Activated CD4-positive, alpha-beta memory T cell treated with anti-CD3 and anti-CD28 coated beads, Interleukin-2, amount 10 ng/mL, durations not matched to agents 7 days and 5 days (primary cell): ENCODE results near the gene PRMT2. TPM values are rescaled to one million over a fixed set of nuclear protein-coding genes. Genes with fewer than 3 reads are reported as not detected.

Experiments used
- CTCF ChIA-PET: fragments of 350-600 bp; sonication (Branson Sonifier 250); formaldehyde crosslinking; loops from one replicate; lab custom pipeline; 2021; ENCODE audit warnings: antibody characterized with exemption, inconsistent platforms; lab: Charles Lee
- POLR2A ChIA-PET: fragments of 350-600 bp; sonication (Branson Sonifier 250); formaldehyde crosslinking; loops from one replicate; lab custom pipeline; 2021; ENCODE audit warnings: antibody characterized with exemption; lab: Charles Lee
- DNase-seq: peaks from one replicate; pipeline ENCODE4 v3.0.0-alpha.2; 2020
- H3K27ac Mint-ChIP-seq: one replicate; pipeline ENCODE4 v1.8.0; 2021; ENCODE audit warnings: mild to moderate bottlenecking, mixed read lengths
- H3K27me3 Mint-ChIP-seq: one replicate; pipeline ENCODE4 v1.8.0; 2021; ENCODE audit warnings: mixed read lengths
- H3K36me3 Mint-ChIP-seq: one replicate; pipeline ENCODE4 v1.8.0; 2021; ENCODE audit warnings: low read depth, mixed read lengths
- H3K4me1 Mint-ChIP-seq: one replicate; pipeline ENCODE4 v1.8.0; 2021; ENCODE audit warnings: mixed read lengths
- H3K4me3 Mint-ChIP-seq: one replicate; pipeline ENCODE4 v1.8.0; 2021; ENCODE audit warnings: mild to moderate bottlenecking, mixed read lengths
- H3K9me3 Mint-ChIP-seq: one replicate; pipeline ENCODE4 v1.8.0; 2021; ENCODE audit warnings: mixed read lengths
- total RNA-seq, 2 experiments: library from RNA; stranded (reverse); gene quantifications; one replicate each; pipeline ENCODE4 v1.2.3, GENCODE V29; 2021

The PRMT2 gene
- total RNA-seq, 2 experiments from 2014 or later, result 97.3 to 102 TPM

GRCh38 chr21:46650476-46651098, 15.1 kb downstream of the PRMT2 start:
- Mint-ChIP-seq H3K27ac (no peak overlapping the region), H3K36me3 (peaks cover 98% of the 10 kb centered on the region), H3K9me3 (peaks cover 15% of the 10 kb centered on the region), H3K4me1 (peaks cover 2% of the 10 kb centered on the region), H3K4me3 (no peak overlapping the region), H3K27me3 (no peaks in the 10 kb centered on the region)
- ChIA-PET CTCF (no interaction called here), POLR2A (no interaction called here)
- DNase-seq, result no peak

DNA sequence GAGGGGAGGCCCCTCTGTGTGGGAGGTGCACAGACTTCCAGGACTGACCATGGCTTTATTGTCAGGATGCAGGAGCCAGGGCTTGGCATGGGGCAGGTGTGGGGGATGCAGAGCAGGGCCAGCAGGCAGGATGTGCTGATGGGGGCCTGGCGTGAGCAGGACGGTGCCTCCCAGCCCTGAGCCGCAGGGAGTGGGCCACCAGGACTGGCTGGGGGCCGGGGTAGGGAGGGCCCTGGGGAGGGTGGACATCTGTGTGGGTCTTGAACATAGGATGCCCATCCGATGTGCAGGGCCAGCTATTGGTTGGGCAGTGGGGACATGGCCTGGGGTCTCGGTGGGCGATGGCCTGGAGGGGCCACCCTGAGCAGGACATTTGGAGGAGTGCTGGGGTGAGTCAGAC, 15.6 kb downstream of the PRMT2 start:
- POLR2A ChIA-PET, result no interaction called here

GRCh38 chr21:46655230-46655629, 19.8 kb downstream of the PRMT2 start:
- POLR2A ChIA-PET, result no interaction called here
- peaks cover 16% of the 10 kb centered on the region for H3K9me3 Mint-ChIP-seq
- H3K4me1 Mint-ChIP-seq, result peaks cover 2% of the 10 kb centered on the region
- H3K36me3 Mint-ChIP-seq, result peaks cover 90% of the 10 kb centered on the region
- CTCF ChIA-PET, result interaction anchor here (1.4 kb wide), 1 partner anchor 154 kb away, joined by 4 read pairs; no protein-coding TSS in a partner anchor
- H3K27ac Mint-ChIP-seq, result no peak overlapping the region
- DNase-seq, result no peak
- no peaks in the 10 kb centered on the region for H3K27me3 Mint-ChIP-seq
- H3K4me3 Mint-ChIP-seq, result no peak overlapping the region

More for the DNA sequence above, 15.6 kb downstream of the PRMT2 start:
- H3K4me3 Mint-ChIP-seq, result no peak overlapping the region
- peaks cover 98% of the 10 kb centered on the region for H3K36me3 Mint-ChIP-seq
- peaks cover 2% of the 10 kb centered on the region for H3K4me1 Mint-ChIP-seq
- peaks cover 16% of the 10 kb centered on the region for H3K9me3 Mint-ChIP-seq
- H3K27me3 Mint-ChIP-seq, result no peaks in the 10 kb centered on the region
- CTCF ChIA-PET, result no interaction called here
- no peak for DNase-seq
- H3K27ac Mint-ChIP-seq, result no peak overlapping the region

DNA sequence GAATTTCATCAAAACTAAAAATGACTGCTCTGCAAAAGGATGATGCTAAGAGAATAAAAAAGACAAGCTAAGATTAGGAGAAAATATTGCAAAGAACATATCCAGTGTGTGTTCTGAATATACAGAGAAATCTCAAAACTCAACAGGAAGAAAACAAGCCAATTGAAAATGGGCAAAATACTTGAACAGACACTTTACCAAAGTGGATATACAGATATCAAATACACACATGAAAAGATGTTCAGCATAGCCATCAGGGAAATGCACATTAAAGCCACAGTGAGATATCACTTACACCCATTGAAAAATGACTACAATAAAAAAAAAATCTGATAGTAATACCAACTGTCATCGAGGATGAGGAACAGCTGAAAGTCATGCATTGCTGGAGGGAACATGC, 21.3 kb downstream of the PRMT2 start:
- CTCF ChIA-PET, result interaction anchor here (0.7 to 1.4 kb wide), 3 partner anchors 9 to 156 kb away, joined by 3 to 4 read pairs (median 4); no protein-coding TSS in a partner anchor
- no peak overlapping the region for H3K4me3 Mint-ChIP-seq

DNA sequence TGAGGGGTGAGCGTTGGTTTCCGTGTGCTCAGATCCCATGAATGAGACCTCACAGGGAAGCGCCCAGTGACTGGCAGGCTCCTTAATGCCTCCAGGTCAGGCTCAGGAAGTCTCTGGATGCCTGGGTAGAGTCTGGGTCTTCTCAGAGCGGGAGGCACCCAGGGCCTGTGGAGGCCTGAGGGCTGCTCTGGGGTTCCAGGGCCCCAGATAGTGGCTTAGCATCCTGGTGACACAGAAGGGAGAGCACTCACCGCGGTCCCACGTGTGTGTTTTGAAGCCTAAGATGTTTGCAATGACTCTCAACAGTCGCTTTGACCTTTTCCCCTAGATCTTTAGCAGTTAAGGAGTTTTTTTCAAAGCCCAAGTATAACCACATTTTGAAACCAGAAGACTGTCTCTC, 25.0 kb downstream of the PRMT2 start:
- POLR2A ChIA-PET, result no interaction called here
- no peak overlapping the region for H3K27ac Mint-ChIP-seq
- peaks cover 45% of the 10 kb centered on the region for H3K36me3 Mint-ChIP-seq
- H3K4me1 Mint-ChIP-seq, result peaks cover 9% of the 10 kb centered on the region
- no peak overlapping the region for H3K4me3 Mint-ChIP-seq
- CTCF ChIA-PET, result interaction anchor here (0.6 kb wide), 1 partner anchor 13 kb away, joined by 3 read pairs; no protein-coding TSS in a partner anchor
- no peaks in the 10 kb centered on the region for H3K27me3 Mint-ChIP-seq
- DNase-seq, result no peak
- H3K9me3 Mint-ChIP-seq, result peaks cover 2% of the 10 kb centered on the region

More for the DNA sequence above, 21.3 kb downstream of the PRMT2 start:
- Mint-ChIP-seq H3K4me1 (peaks cover 9% of the 10 kb centered on the region), H3K36me3 (peaks cover 76% of the 10 kb centered on the region), H3K27ac (no peak overlapping the region), H3K27me3 (no peaks in the 10 kb centered on the region), H3K9me3 (peaks cover 16% of the 10 kb centered on the region)
- POLR2A ChIA-PET, result interaction anchor here (1.6 kb wide), 1 partner anchor 21 kb away, joined by 5 read pairs; the partner anchor contains the start of gene PRMT2
- DNase-seq, result no peak

GRCh38 chr21:46661211-46661625, 25.7 kb downstream of the PRMT2 start:
- Mint-ChIP-seq H3K36me3 (peaks cover 40% of the 10 kb centered on the region), H3K27me3 (no peaks in the 10 kb centered on the region), H3K4me3 (peak overlapping the region; percentile 27), H3K9me3 (no peaks in the 10 kb centered on the region), H3K4me1 (peaks cover 12% of the 10 kb centered on the region), H3K27ac (no peak overlapping the region)
- ChIA-PET CTCF (interaction anchor here (0.6 to 0.7 kb wide), 2 partner anchors 457 to 996 kb away, joined by 3 read pairs; no protein-coding TSS in a partner anchor), POLR2A (interaction anchor here (1.3 kb wide), 1 partner anchor 26 kb away, joined by 3 read pairs; the partner anchor contains the start of gene PRMT2)
- DNase-seq, result peak; percentile 57

DNA sequence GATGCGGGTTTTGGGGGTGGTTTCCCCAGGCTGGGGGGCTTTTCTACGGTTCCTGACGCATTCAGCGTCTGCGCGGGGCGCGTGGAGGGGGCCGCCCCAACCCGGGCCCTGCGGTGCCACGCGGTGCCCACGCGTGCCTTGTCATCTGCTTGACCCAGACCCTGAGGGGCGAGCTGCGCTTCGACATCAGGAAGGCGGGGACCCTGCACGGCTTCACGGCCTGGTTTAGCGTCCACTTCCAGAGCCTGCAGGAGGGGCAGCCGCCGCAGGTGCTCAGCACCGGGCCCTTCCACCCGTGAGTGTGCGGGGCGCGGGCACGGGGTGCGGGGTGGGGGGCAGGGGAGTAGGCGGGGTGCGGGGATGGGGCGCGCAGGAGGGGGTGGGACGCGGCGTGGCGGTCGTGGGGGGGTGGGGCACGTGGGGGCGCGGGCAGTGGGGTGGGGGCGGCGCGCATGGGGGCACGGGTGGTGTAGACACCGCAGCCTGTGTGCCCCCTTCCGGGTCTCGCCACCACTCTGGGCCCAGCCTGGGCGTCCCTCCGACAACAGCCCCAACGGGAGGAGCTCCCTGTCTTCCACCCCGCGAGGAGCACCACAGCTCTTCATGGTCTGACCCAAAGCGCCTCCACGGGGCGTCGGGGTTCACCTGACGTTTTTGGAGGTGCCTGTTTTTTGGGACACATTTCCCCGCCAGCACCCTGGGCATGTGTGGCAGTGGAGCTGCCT, 26.3 kb downstream of the PRMT2 start:
- DNase-seq, result no peak
- ChIA-PET POLR2A (interaction anchor here (1.3 kb wide), 1 partner anchor 27 kb away, joined by 3 read pairs; the partner anchor contains the start of gene PRMT2), CTCF (interaction anchor here (0.6 to 0.7 kb wide), 2 partner anchors 457 to 997 kb away, joined by 3 read pairs; no protein-coding TSS in a partner anchor)
- no peaks in the 10 kb centered on the region for H3K27me3 Mint-ChIP-seq
- H3K9me3 Mint-ChIP-seq, result no peaks in the 10 kb centered on the region
- no peak overlapping the region for H3K4me3 Mint-ChIP-seq
- peaks cover 34% of the 10 kb centered on the region for H3K36me3 Mint-ChIP-seq
- H3K4me1 Mint-ChIP-seq, result peaks cover 12% of the 10 kb centered on the region
- H3K27ac Mint-ChIP-seq, result no peak overlapping the region

DNA sequence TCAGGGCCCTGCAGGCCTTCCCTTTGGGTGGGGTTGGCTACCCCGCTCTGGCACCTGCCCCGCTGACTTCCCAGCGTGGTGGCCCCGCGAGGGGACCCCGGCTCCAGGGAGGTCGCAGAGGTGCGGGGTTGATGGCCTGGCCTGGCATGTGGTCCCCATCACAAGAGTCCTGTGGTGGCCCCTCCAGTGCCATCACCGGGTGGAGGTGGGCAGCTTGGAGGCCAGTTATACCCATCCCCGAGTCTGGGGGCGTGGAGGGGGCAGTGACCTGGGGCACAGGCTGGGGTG, 26.8 kb downstream of the PRMT2 start:
- ChIA-PET POLR2A (interaction anchor here (1.3 kb wide), 1 partner anchor 27 kb away, joined by 3 read pairs; the partner anchor contains the start of gene PRMT2), CTCF (interaction anchor here (0.9 kb wide), 1 partner anchor 9 kb away, joined by 3 read pairs; no protein-coding TSS in a partner anchor)
- no peak overlapping the region for H3K4me3 Mint-ChIP-seq
- no peak for DNase-seq
- H3K4me1 Mint-ChIP-seq, result peaks cover 12% of the 10 kb centered on the region
- no peak overlapping the region for H3K27ac Mint-ChIP-seq
- H3K9me3 Mint-ChIP-seq, result no peaks in the 10 kb centered on the region
- H3K36me3 Mint-ChIP-seq, result peaks cover 29% of the 10 kb centered on the region
- no peaks in the 10 kb centered on the region for H3K27me3 Mint-ChIP-seq

DNA sequence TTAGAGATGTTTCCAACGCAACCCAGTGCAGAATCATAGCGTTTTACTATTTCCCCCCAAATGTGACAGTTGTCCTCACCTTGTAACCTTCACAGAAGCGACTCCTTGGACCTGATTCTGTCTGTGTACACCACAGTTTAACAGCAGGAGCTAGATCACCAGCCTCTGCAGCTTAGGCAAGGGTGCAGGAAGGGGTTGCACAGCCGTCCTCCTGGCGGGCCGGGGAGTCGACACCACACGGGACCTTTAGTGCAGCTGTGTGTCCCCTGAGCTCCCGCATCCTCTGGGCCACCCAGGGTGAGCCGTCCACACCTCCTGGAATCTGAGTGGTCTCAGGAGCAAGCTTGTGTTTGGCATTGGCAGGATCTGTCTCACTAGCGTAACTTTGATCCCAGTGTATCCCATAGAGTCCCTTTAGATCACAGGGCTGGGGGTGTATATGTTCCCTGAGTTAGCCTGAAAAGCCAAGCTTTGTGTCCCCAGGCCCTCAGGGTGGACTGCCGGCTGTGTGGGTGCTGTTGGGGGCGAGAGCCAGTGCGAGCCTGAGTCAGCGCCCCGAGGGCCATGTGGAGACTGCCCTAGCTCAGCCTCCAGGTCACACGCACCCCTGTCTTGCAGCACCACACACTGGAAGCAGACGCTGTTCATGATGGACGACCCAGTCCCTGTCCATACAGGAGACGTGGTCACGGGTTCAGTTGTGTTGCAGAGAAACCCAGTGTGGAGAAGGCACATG, 27.5 kb downstream of the PRMT2 start:
- peaks cover 23% of the 10 kb centered on the region for H3K36me3 Mint-ChIP-seq
- H3K9me3 Mint-ChIP-seq, result no peaks in the 10 kb centered on the region
- no peak overlapping the region for H3K4me3 Mint-ChIP-seq
- peaks cover 13% of the 10 kb centered on the region for H3K4me1 Mint-ChIP-seq
- no peak for DNase-seq
- H3K27ac Mint-ChIP-seq, result no peak overlapping the region
- peaks cover 3% of the 10 kb centered on the region for H3K27me3 Mint-ChIP-seq
- ChIA-PET CTCF (interaction anchor here (0.9 kb wide), 1 partner anchor 10 kb away, joined by 3 read pairs; no protein-coding TSS in a partner anchor), POLR2A (no interaction called here)

DNA sequence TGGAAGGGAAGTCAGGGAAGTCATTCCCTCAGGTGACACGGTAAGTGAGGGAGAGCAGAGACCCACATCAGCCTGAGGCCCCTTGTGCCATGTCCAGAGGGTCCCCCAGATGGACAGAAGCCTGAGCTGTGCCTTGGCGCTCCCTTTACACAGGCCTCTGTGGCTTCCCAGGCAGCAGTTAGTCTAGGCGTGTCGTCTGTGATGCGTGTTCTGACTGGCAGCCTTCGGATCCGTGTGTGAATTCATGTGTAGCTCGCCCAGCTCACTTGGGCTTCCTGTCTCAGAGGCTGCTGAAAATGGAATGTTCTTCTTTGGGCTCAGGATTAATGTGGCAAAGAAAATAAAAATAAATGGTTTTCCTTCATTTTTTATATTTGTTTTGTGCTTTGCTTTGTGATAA, 28.3 kb downstream of the PRMT2 start:
- Mint-ChIP-seq H3K36me3 (peaks cover 15% of the 10 kb centered on the region), H3K4me1 (peaks cover 17% of the 10 kb centered on the region), H3K27ac (no peak overlapping the region), H3K27me3 (peaks cover 8% of the 10 kb centered on the region), H3K9me3 (no peaks in the 10 kb centered on the region), H3K4me3 (no peak overlapping the region)
- DNase-seq, result no peak
- ChIA-PET POLR2A (no interaction called here), CTCF (no interaction called here)

DNA sequence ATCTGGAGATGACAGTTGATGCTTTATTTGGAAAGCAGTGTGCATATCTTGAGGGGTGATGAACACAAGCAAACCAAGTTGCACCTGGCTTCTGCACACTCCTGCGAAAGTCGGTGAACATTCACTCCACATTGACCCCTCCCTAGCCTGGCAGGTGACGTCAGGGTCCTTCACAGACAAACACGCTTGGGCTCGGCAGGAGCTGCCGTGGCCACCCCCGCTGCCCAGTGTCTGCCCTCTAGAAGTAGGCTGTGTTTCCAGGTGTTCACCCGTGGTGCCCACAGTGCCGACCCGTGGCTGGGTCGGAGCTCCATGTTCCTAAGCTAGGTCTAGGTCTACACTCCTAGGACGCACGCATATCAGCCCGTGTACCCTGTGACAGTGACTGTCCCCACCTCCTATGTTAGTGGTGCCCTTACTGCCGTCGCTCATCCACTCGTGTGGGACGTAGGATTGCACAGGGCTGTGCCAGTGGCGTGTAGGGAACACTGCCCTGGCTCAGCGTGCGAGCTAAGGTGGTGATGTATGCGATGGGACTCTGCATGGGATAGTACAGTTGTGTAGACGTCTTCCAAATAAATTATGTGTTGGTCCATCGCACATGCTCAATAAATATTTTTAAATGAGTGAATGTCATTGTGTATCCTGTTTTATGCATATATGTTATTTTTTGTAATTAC, 29.0 kb downstream of the PRMT2 start:
- peaks cover 17% of the 10 kb centered on the region for H3K4me1 Mint-ChIP-seq
- ChIA-PET POLR2A (no interaction called here), CTCF (no interaction called here)
- peaks cover 10% of the 10 kb centered on the region for H3K27me3 Mint-ChIP-seq
- no peak overlapping the region for H3K4me3 Mint-ChIP-seq
- peaks cover 10% of the 10 kb centered on the region for H3K36me3 Mint-ChIP-seq
- no peaks in the 10 kb centered on the region for H3K9me3 Mint-ChIP-seq
- H3K27ac Mint-ChIP-seq, result no peak overlapping the region
- no peak for DNase-seq

DNA sequence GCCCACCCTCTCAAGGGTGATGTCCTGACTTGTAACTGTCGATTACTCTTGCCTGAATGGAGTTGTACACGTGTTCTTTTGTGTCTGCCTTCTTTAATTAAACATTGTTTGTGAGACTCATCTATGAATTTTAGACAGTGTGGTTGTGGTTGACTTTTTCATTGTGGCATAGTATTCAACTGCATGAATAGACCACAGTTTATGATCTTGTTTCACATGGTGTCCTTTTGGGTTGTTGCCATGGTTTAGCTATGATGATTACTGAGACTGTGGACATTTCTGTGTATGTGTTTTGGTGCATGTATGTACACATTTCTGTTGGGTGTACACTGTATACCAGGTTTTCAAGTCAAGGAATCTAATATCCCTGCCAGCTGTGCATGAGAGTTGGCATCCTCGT, 30.1 kb downstream of the PRMT2 start:
- POLR2A ChIA-PET, result interaction anchor here (2.0 kb wide), 1 partner anchor 29 kb away, joined by 11 read pairs; the partner anchor contains the start of gene PRMT2
- DNase-seq, result no peak
- peaks cover 14% of the 10 kb centered on the region for H3K4me1 Mint-ChIP-seq
- CTCF ChIA-PET, result interaction anchor here (1.3 kb wide), 1 partner anchor 8 kb away, joined by 4 read pairs; no protein-coding TSS in a partner anchor
- no peak overlapping the region for H3K4me3 Mint-ChIP-seq
- H3K9me3 Mint-ChIP-seq, result no peaks in the 10 kb centered on the region
- H3K27ac Mint-ChIP-seq, result no peak overlapping the region
- H3K27me3 Mint-ChIP-seq, result peaks cover 19% of the 10 kb centered on the region
- H3K36me3 Mint-ChIP-seq, result peaks cover 9% of the 10 kb centered on the region
